Mammary epithelial cell (primary cell): Measurements from ENCODE around the gene ZCCHC24.

Experiments used
- EZH2 ChIP-seq: IDR thresholded peaks from 2 replicates; pipeline ENCODE4 v1.6.1; 2012; ENCODE audit warnings: low read length, inconsistent platforms, borderline replicate concordance
- TF ChIP-seq, protein P1 (sequence below), 2 donors: IDR thresholded peaks in 1 of 2; conservative IDR thresholded peaks in 1 of 2; 2 replicates each; pipeline ENCODE4 v1.5.1; 2011 to 2012; ENCODE audit warnings: inconsistent platforms in 2 of 2, low read length in 2 of 2, mild to moderate bottlenecking in 2 of 2, control low read depth in 1 of 2, low read depth in 1 of 2; ENCODE audit not compliant: insufficient read depth in 1 of 2; ENCODE audit errors: extremely low read depth in 1 of 2

DNA sequence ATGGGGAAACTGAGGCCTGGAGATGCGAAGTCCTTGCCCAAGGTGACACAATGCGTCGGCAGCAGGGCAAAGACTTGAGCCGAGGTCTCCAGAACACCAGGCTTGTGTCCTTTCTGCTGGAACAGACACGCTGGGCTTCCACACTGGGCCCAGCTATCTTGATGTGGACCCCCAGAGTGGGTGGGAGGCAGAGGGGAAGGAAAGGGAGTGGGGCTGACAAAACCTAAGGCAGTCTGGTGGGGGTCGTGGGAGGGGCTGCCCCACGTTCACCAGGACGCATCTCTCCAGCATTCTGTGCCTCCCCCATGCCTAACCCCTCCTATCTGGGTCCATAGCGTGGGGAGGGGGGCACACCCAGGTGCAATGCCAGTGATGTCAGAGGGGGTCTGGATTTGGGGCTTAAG, 60.0 kb downstream of the ZCCHC24 start:
- TF ChIP-seq, protein P1, sequence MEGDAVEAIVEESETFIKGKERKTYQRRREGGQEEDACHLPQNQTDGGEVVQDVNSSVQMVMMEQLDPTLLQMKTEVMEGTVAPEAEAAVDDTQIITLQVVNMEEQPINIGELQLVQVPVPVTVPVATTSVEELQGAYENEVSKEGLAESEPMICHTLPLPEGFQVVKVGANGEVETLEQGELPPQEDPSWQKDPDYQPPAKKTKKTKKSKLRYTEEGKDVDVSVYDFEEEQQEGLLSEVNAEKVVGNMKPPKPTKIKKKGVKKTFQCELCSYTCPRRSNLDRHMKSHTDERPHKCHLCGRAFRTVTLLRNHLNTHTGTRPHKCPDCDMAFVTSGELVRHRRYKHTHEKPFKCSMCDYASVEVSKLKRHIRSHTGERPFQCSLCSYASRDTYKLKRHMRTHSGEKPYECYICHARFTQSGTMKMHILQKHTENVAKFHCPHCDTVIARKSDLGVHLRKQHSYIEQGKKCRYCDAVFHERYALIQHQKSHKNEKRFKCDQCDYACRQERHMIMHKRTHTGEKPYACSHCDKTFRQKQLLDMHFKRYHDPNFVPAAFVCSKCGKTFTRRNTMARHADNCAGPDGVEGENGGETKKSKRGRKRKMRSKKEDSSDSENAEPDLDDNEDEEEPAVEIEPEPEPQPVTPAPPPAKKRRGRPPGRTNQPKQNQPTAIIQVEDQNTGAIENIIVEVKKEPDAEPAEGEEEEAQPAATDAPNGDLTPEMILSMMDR (conservative IDR thresholded peaks at IDR 0.05 in 1 of 2, IDR thresholded peaks at IDR 0.05 in 1 of 2; ENCODE audit: extremely low read depth in 1 of 2, insufficient read depth in 1 of 2, low read depth in 1 of 2, low read length in 2 of 2), result no peak
- TF ChIP-seq EZH2, result no peak
